MCF 10A (cell line): ENCODE data around the gene MAPK1IP1L. TPM values are rescaled to one million over a fixed set of nuclear protein-coding genes. Genes with fewer than 3 reads are reported as not detected.

Experiments used
- BruUV-seq: library from RNA; stranded (reverse); fragments of 400-500 nt; replicated peaks from 2 replicates; lab custom pipeline; 2021; lab: Mats Ljungman, UMichigan
- CTCF ChIA-PET: fragments of 300-600 bp; sonication (Branson Sonifier 250); formaldehyde crosslinking; extraction: SDS; loops from one replicate; lab custom pipeline; 2021; ENCODE audit warnings: antibody characterized with exemption, inconsistent platforms; lab: Yijun Ruan, JAX
- POLR2A ChIA-PET: fragments of 300-600, 350-650 bp; sonication (Branson Sonifier 250); formaldehyde crosslinking; extraction: SDS; loops from one replicate; lab custom pipeline; 2020; ENCODE audit warnings: antibody characterized with exemption, inconsistent platforms; lab: Yijun Ruan, JAX
- DNase-seq: peaks from one replicate; pipeline ENCODE4 v3.0.0-alpha.2; 2018; ENCODE audit not compliant: unreplicated experiment
- H3K27ac Mint-ChIP-seq: one replicate; pipeline ENCODE4 v1.8.0; 2022; ENCODE audit warnings: mild to moderate bottlenecking, low read depth, mixed read lengths; ENCODE audit not compliant: unreplicated experiment
- H3K27me3 Mint-ChIP-seq: one replicate; pipeline ENCODE4 v1.8.0; 2022; ENCODE audit warnings: mixed read lengths; ENCODE audit not compliant: insufficient read depth, unreplicated experiment
- H3K36me3 Mint-ChIP-seq: one replicate; pipeline ENCODE4 v1.8.0; 2022; ENCODE audit warnings: mild to moderate bottlenecking, moderate library complexity, mixed read lengths; ENCODE audit not compliant: insufficient read depth, unreplicated experiment
- H3K4me1 Mint-ChIP-seq: one replicate; pipeline ENCODE4 v1.8.0; 2022; ENCODE audit warnings: mixed read lengths; ENCODE audit not compliant: insufficient read depth, unreplicated experiment
- H3K4me3 Mint-ChIP-seq: one replicate; pipeline ENCODE4 v1.8.0; 2022; ENCODE audit warnings: mild to moderate bottlenecking, moderate library complexity, mixed read lengths; ENCODE audit not compliant: unreplicated experiment
- H3K9me3 Mint-ChIP-seq: one replicate; pipeline ENCODE4 v1.8.0; 2022; ENCODE audit warnings: mixed read lengths; ENCODE audit not compliant: unreplicated experiment
- CTCF ChIP-seq: fragments of 200-600 bp; IDR thresholded peaks from one replicate; pipeline ENCODE4 v1.8.0; 2022; ENCODE audit warnings: antibody characterized with exemption, mild to moderate bottlenecking; ENCODE audit not compliant: unreplicated experiment
- intact Hi-C: fragments of 100-400 bp; cut with micrococcal nuclease; formaldehyde crosslinking; loops from 2 replicates; pipeline ENCODE4 v1.14.1; 2022
- total RNA-seq: library from RNA; stranded (reverse); gene quantifications from 2 replicates; pipeline ENCODE4 v1.2.3, GENCODE V29; 2022

MAPK1IP1L gene
- total RNA-seq, 1 experiment from 2014 or later = 118 TPM

- CTCF ChIA-PET = interaction anchor here (0.6 to 1.1 kb wide), 5 partner anchors 15 to 172 kb away, joined by 3 to 4 read pairs (median 3); no protein-coding TSS in a partner anchor
- no TSS peak for BruUV-seq
- H3K4me1 Mint-ChIP-seq = peaks cover 11% of the 10 kb centered on the region
- no peak for TF ChIP-seq CTCF
- no peak overlapping the region for H3K27ac Mint-ChIP-seq
- POLR2A ChIA-PET = interaction anchor here (3.9 to 9.3 kb wide), 2 partner anchors 20 to 32 kb away, joined by 48 to 385 read pairs; partner anchors contain the start of gene LGALS3
- no peak overlapping the region for H3K4me3 Mint-ChIP-seq
- H3K27me3 Mint-ChIP-seq = no peaks in the 10 kb centered on the region
- peaks cover 7% of the 10 kb centered on the region for H3K36me3 Mint-ChIP-seq
- H3K9me3 Mint-ChIP-seq = no peaks in the 10 kb centered on the region
- no peak for DNase-seq
- intact Hi-C loops = no loop called here
Measured at GRCh38 chr14:55109836-55110235, 58.4 kb downstream of the MAPK1IP1L start.

- TF ChIP-seq CTCF = no peak
- BruUV-seq = no TSS peak
- peaks cover 7% of the 10 kb centered on the region for H3K36me3 Mint-ChIP-seq
- ChIA-PET POLR2A (no interaction called here), CTCF (interaction anchor here (0.8 kb wide), 1 partner anchor 9 kb away, joined by 3 read pairs; no protein-coding TSS in a partner anchor)
- H3K4me3 Mint-ChIP-seq = no peak overlapping the region
- no peaks in the 10 kb centered on the region for H3K27me3 Mint-ChIP-seq
- H3K9me3 Mint-ChIP-seq = no peaks in the 10 kb centered on the region
- intact Hi-C loops = no loop called here
- no peak for DNase-seq
- H3K27ac Mint-ChIP-seq = no peak overlapping the region
- peaks cover 11% of the 10 kb centered on the region for H3K4me1 Mint-ChIP-seq
Measured at GRCh38 chr14:55111122-55111708, 59.8 kb downstream of the MAPK1IP1L start.

- BruUV-seq = no TSS peak
- H3K4me3 Mint-ChIP-seq = no peak overlapping the region
- POLR2A ChIA-PET = interaction anchor here (2.9 kb wide), 1 partner anchor 11 kb away, joined by 19 read pairs; no protein-coding TSS in a partner anchor
- H3K4me1 Mint-ChIP-seq = peaks cover 11% of the 10 kb centered on the region
- no peaks in the 10 kb centered on the region for H3K27me3 Mint-ChIP-seq
- H3K9me3 Mint-ChIP-seq = no peaks in the 10 kb centered on the region
- DNase-seq = no peak
- CTCF ChIA-PET = no interaction called here
- peaks cover 7% of the 10 kb centered on the region for H3K36me3 Mint-ChIP-seq
- intact Hi-C loops = no loop called here
- no peak for TF ChIP-seq CTCF
- H3K27ac Mint-ChIP-seq = no peak overlapping the region
Measured at GRCh38 chr14:55114720-55115119, 63.3 kb downstream of the MAPK1IP1L start.

DNA sequence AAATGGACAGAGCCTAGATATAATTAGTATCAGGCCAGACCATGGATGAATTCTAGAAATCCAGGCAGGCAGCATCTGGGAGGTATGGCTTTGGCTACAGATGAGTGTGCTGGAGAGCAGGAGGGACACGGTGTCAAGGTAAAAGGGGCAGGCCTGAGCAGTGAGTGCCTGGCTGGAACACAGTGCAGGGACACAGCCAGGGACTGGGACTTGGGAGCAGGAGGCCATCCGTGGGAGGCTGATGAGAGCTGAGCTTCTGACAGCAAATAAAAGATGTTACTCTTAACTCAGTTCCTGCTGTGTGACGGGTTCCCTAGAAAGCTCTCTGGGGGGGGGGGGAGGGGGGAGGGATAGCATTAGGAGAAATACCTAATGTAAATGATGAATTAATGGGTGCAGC lies 64.0 kb downstream of the MAPK1IP1L start:
- no TSS peak for BruUV-seq
- H3K4me3 Mint-ChIP-seq = no peak overlapping the region
- no peaks in the 10 kb centered on the region for H3K27me3 Mint-ChIP-seq
- no peak for DNase-seq
- CTCF ChIA-PET = no interaction called here
- no peak for TF ChIP-seq CTCF
- peaks cover 7% of the 10 kb centered on the region for H3K36me3 Mint-ChIP-seq
- POLR2A ChIA-PET = interaction anchor here (4.0 kb wide), 1 partner anchor 12 kb away, joined by 41 read pairs; no protein-coding TSS in a partner anchor
- no peak overlapping the region for H3K27ac Mint-ChIP-seq
- H3K9me3 Mint-ChIP-seq = no peaks in the 10 kb centered on the region
- H3K4me1 Mint-ChIP-seq = peaks cover 17% of the 10 kb centered on the region
- intact Hi-C loops = no loop called here
